K562 (cell line): ENCODE data around the gene CPEB1. TPM values are rescaled to one million over a fixed set of nuclear protein-coding genes. Genes with fewer than 3 reads are reported as not detected.

Experiments used
- ATAC-seq: fragments of 200-7000 bp; cut with Tn5 transposase; 3 replicates; pipeline ENCODE4 v1.9.1; 2020; ENCODE audit warnings: moderate library complexity
- BruUV-seq: library from RNA; stranded (reverse); fragments of 400-500 nt; replicated peaks from 2 replicates; lab custom pipeline; 2021; lab: Mats Ljungman, UMichigan
- CTCF ChIA-PET: fragments of 300-600 bp; formaldehyde crosslinking; extraction: SDS; loops from one replicate; lab custom pipeline; 2021; ENCODE audit warnings: low intra/inter-chr PET ratio; lab: Yijun Ruan, JAX
- POLR2A ChIA-PET: fragments of 300-600, 350-650 bp; sonication (Branson Sonifier 250); formaldehyde crosslinking; extraction: SDS; loops from one replicate; lab custom pipeline; 2021; ENCODE audit warnings: antibody characterized with exemption, inconsistent platforms; lab: Yijun Ruan, JAX
- DNase-seq, 4 experiments: peaks; one replicate each; pipeline versions ENCODE4 v3.0.0 to v3.0.0-alpha.2; 2011 to 2018; ENCODE audit warnings: low spot score in 3 of 4, mixed read lengths in 3 of 4; ENCODE audit errors: extremely low read depth in 1 of 4
- FAIRE-seq: peaks from 2 replicates; lab custom pipeline; 2011; peaks lifted over from hg19 to GRCh38; lab: Jason Lieb, UNC
- H2AFZ ChIP-seq: 2 replicates; pipeline ENCODE4 v1.6.0; 2011; ENCODE audit warnings: low read depth, low read length, control low read depth, inconsistent platforms
- H3K27ac ChIP-seq: fragments of 200-600 bp; 3 replicates; pipeline ENCODE4 v1.8.0; 2011; ENCODE audit warnings: low read depth, mild to moderate bottlenecking, control low read depth, inconsistent platforms, low read length, moderate library complexity, mixed read lengths; ENCODE audit errors: extremely low read depth
- H3K27me3 ChIP-seq, 2 experiments: fragments of 300-600 bp in 1 of 2; 2 replicates in 1 of 2; 3 replicates in 1 of 2; pipeline versions ENCODE4 v1.6.0 to v1.8.0; 2011; ENCODE audit warnings: inconsistent platforms in 2 of 2, low read length in 2 of 2, mild to moderate bottlenecking in 1 of 2, mixed read lengths in 1 of 2, moderate library complexity in 1 of 2; ENCODE audit not compliant: control insufficient read depth in 2 of 2, insufficient read depth in 2 of 2
- H3K36me3 ChIP-seq: fragments of 300-600 bp; 3 replicates; pipeline ENCODE4 v1.8.0; 2011; ENCODE audit warnings: mild to moderate bottlenecking, low read length, inconsistent platforms; ENCODE audit not compliant: control insufficient read depth, insufficient read depth
- H3K4me1 ChIP-seq, 2 experiments: fragments of 200-600 bp in 1 of 2; replicated peaks in 1 of 2; 2 replicates in 1 of 2; 3 replicates in 1 of 2; pipeline versions ENCODE4 v1.5.1 to v1.8.0; 2011; ENCODE audit warnings: inconsistent platforms in 2 of 2, low read length in 2 of 2, mild to moderate bottlenecking in 1 of 2, mixed read lengths in 1 of 2, moderate library complexity in 1 of 2; ENCODE audit not compliant: control insufficient read depth in 2 of 2, insufficient read depth in 2 of 2
- H3K4me2 ChIP-seq: 2 replicates; pipeline ENCODE4 v1.6.1; 2011; ENCODE audit warnings: low read length, control low read depth, inconsistent platforms, mixed read lengths; ENCODE audit not compliant: insufficient read depth
- H3K4me3 ChIP-seq: fragments of 200-600 bp; sonication (generic), shearing (Covaris generic); 2 replicates; pipeline ENCODE4 v1.5.1; 2016; ENCODE audit warnings: control low read depth, inconsistent platforms
- H3K79me2 ChIP-seq: fragments of 200-600 bp; 3 replicates; pipeline ENCODE4 v1.8.0; 2011; ENCODE audit warnings: low read length, inconsistent platforms; ENCODE audit not compliant: control insufficient read depth, insufficient read depth
- H3K9ac ChIP-seq, 2 experiments: 2 replicates each; pipeline versions ENCODE4 v1.6.0 to v1.6.1; 2011; ENCODE audit warnings: low read depth in 2 of 2, low read length in 2 of 2, control low read depth in 1 of 2, inconsistent platforms in 1 of 2, mild to moderate bottlenecking in 1 of 2, mixed read lengths in 1 of 2; ENCODE audit not compliant: insufficient read depth in 1 of 2
- H3K9me1 ChIP-seq: one replicate; pipeline ENCODE4 v1.6.0; 2011; ENCODE audit warnings: inconsistent platforms, mild to moderate bottlenecking, low read length, moderate library complexity; ENCODE audit not compliant: control insufficient read depth, insufficient read depth
- H3K9me3 ChIP-seq: replicated peaks from 2 replicates; pipeline ENCODE4 v1.5.1; 2011; ENCODE audit warnings: low read depth, low read length, inconsistent platforms; ENCODE audit not compliant: control insufficient read depth, insufficient read depth
- H4K20me1 ChIP-seq: replicated peaks from 2 replicates; pipeline ENCODE4 v1.6.1; 2011; ENCODE audit warnings: low read length, inconsistent platforms, mixed read lengths; ENCODE audit not compliant: control insufficient read depth, insufficient read depth
- BDP1 ChIP-seq: IDR thresholded peaks from 3 replicates; pipeline ENCODE4 v1.6.1; 2011; ENCODE audit not compliant: insufficient read length, insufficient read depth
- CBX1 ChIP-seq: sonication (generic); IDR thresholded peaks from 2 replicates; pipeline ENCODE4 v1.6.1; 2016; ENCODE audit warnings: antibody characterized with exemption, low read depth, mild to moderate bottlenecking
- CEBPB ChIP-seq: fragments of 450-650 bp; IDR thresholded peaks from 2 replicates; pipeline ENCODE4 v1.6.1; 2016; ENCODE audit warnings: missing genetic modification characterization, missing compliant biosample characterization
- CHD2 ChIP-seq: IDR thresholded peaks from 2 replicates; pipeline ENCODE4 v1.6.1; 2011; ENCODE audit warnings: low read depth, low read length
- E2F4 ChIP-seq: sonication (generic); formaldehyde crosslinking; IDR thresholded peaks from 2 replicates; pipeline ENCODE4 v1.8.0; 2022; ENCODE audit warnings: mild to moderate bottlenecking, low read depth, missing genetic modification reagents
- GABPB1 ChIP-seq: sonication (generic); formaldehyde crosslinking; IDR thresholded peaks from 2 replicates; pipeline ENCODE4 v1.8.0; 2022; ENCODE audit warnings: mild to moderate bottlenecking, missing genetic modification reagents
- GTF2A2 ChIP-seq: IDR thresholded peaks from 2 replicates; pipeline ENCODE4 v1.6.1; 2016; ENCODE audit warnings: mild to moderate bottlenecking, missing genetic modification characterization, missing compliant biosample characterization
- ILK ChIP-seq: fragments of 450-650 bp; IDR thresholded peaks from 2 replicates; pipeline ENCODE4 v1.6.1; 2016; ENCODE audit warnings: missing genetic modification characterization, low read depth, mild to moderate bottlenecking, missing compliant biosample characterization, moderate library complexity, borderline replicate concordance
- JUNB ChIP-seq: fragments of 450-650 bp; formaldehyde crosslinking; conservative IDR thresholded peaks from 2 replicates; pipeline ENCODE4 v1.4.0; 2020; ENCODE audit warnings: mild to moderate bottlenecking
- LCOR ChIP-seq: sonication (generic); formaldehyde crosslinking; IDR thresholded peaks from 2 replicates; pipeline ENCODE4 v1.8.0; 2022; ENCODE audit warnings: mild to moderate bottlenecking, missing genetic modification reagents
- SNAPC5 ChIP-seq: fragments of 250-450 bp; sonication (Bioruptor Pico); IDR thresholded peaks from 2 replicates; pipeline ENCODE4 v1.8.0; 2021; ENCODE audit warnings: moderate library complexity, mild to moderate bottlenecking, inconsistent platforms
- SREBF2 ChIP-seq: sonication (generic); formaldehyde crosslinking; IDR thresholded peaks from 2 replicates; pipeline ENCODE4 v1.4.0; 2020; ENCODE audit warnings: mild to moderate bottlenecking, missing genetic modification reagents
- TCF7 ChIP-seq: sonication (generic); IDR thresholded peaks from 2 replicates; pipeline ENCODE4 v1.6.1; 2016; ENCODE audit warnings: antibody characterized with exemption, borderline replicate concordance
- U2AF2 ChIP-seq: fragments of 200-400 bp; formaldehyde crosslinking; optimal IDR thresholded peaks from 2 replicates; pipeline ENCODE3; 2017; ENCODE audit warnings: low read depth, mild to moderate bottlenecking, low read length
- ZBTB43 ChIP-seq: sonication (generic); formaldehyde crosslinking; IDR thresholded peaks from 2 replicates; pipeline ENCODE4 v1.8.0; 2023; ENCODE audit warnings: mild to moderate bottlenecking, missing genetic modification reagents
- WGBS: fragments of 100-300 bp; shearing (Covaris generic); methylation state at CpG from one replicate; pipeline ENCODE4 v1.1.6; 2016; ENCODE audit warnings: low coverage, mixed read lengths; ENCODE audit not compliant: insufficient coverage; ENCODE audit errors: missing lambda C conversion rate; 5-methylcytosine and 5-hydroxymethylcytosine counted together
- in situ Hi-C: fragments of 300-500 bp; cut with MboI; formaldehyde crosslinking; loops from 4 replicates; pipeline ENCODE4 v1.15.0; 2018; ENCODE audit warnings: inconsistent platforms, mixed read lengths
- intact Hi-C: fragments of 100-400 bp; cut with micrococcal nuclease; formaldehyde crosslinking; loops from 2 replicates; pipeline ENCODE4 v1.14.2; 2022
- polyA plus RNA-seq, 8 experiments: library from polyadenylated mRNA; depleted of rRNA in 4 of 8; stranded (reverse) in 5 of 8; unstranded in 3 of 8; fragments of >200 nt; fragmentation: Nextera tagmentation in 2 of 8; fragmentation: Illumina TruSeq in 1 of 8; extraction: Ambion mirVana in 2 of 8; extraction: Trizol in 1 of 8; gene quantifications; 2 replicates each; pipeline versions ENCODE4 v1.2.1 to v1.2.3, GENCODE V29; 2011 to 2014; ENCODE audit warnings: inconsistent platforms in 1 of 8, missing spikeins in 1 of 8
- total RNA-seq, 7 experiments: library from RNA; depleted of rRNA in 6 of 7; stranded (reverse); fragments of >200 nt in 6 of 7; fragmentation: Illumina TruSeq in 2 of 7; extraction: Trizol in 2 of 7; gene quantifications; 2 replicates each; pipeline versions ENCODE4 v1.2.1 to v1.2.3, GENCODE V29; 2011 to 2021; ENCODE audit warnings: low replicate concordance in 1 of 7

CPEB1 gene
- total and polyA plus RNA-seq, 9 of the 15 experiments (the other 6 are each of a cell fraction or from before 2014, with no cell fraction given), result 2.2 to 13.4 (median 9.7) TPM

- DNase-seq (no peak), FAIRE-seq (no peak), ATAC-seq (no peak)
- Histone ChIP-seq H3K27me3 (peaks cover 17 to 36% of the 10 kb centered on the region in 2 experiments; a peak in 4 of 5 replicates), H3K4me1 (peaks cover 0 to 4% of the 10 kb centered on the region in 2 experiments; a peak in 2 of 5 replicates), H3K27ac (no peak overlapping the region), H3K9me1 (no peaks in the 10 kb centered on the region), H2AFZ (no peak overlapping the region), H3K4me3 (no peak overlapping the region), H3K36me3 (no peaks in the 10 kb centered on the region), H4K20me1 (no peaks in the 10 kb centered on the region), H3K4me2 (no peak overlapping the region), H3K79me2 (no peaks in the 10 kb centered on the region), H3K9ac (no peak overlapping the region), H3K9me3 (no peaks in the 10 kb centered on the region)
- BruUV-seq, result no TSS peak
- ChIA-PET POLR2A (no interaction called here), CTCF (no interaction called here)
- in situ Hi-C loops (no loop called here), intact Hi-C loops (no loop called here)
- WGBS, result 14% methylated on average over 19 of the region's 23 CpGs
- TF ChIP-seq SNAPC5 (CRISPR knock-in tag) (no peak), ZBTB43 (CRISPR knock-in tag) (no peak), LCOR (no peak), CEBPB (tag) (no peak), JUNB (no peak), U2AF2 (no peak), ILK (tag) (no peak), CBX1 (no peak), SREBF2 (CRISPR knock-in tag) (no peak), E2F4 (no peak), BDP1 (no peak), TCF7 (no peak), CHD2 (no peak), GTF2A2 (no peak), GABPB1 (CRISPR knock-in tag) (no peak)
Measured at GRCh38 chr15:82692171-82692570, 45.0 kb upstream of the CPEB1 start.
